HG03354 (cell line): ENCODE data around the gene WFDC6.
"Not testable (repeated sequence)": the region's sequence is repeated elsewhere in the genome, so short reads cannot be mapped to it uniquely, and the experiment has no call there.

Source experiments
- ATAC-seq: cut with Tn5 transposase; IDR thresholded peaks from one replicate; pipeline ENCODE4 v1.9.1; 2021; ENCODE audit warnings: mild to moderate bottlenecking; ENCODE audit not compliant: unreplicated experiment, poor library complexity, severe bottlenecking

WFDC6 gene

GRCh38 chr20:45539382-45539781, at the start of gene WFDC6:
TSS of gene WFDC6 (minus strand) at chr20:45539482. CDS start at chr20:45539407, 75 bp downstream.
- no peak for ATAC-seq

- no peak for ATAC-seq
These were observed 49.5 kb upstream of the WFDC6 start for GRCh38 chr20:45588800-45589199.

GRCh38 chr20:45585986-45586385, 46.7 kb upstream of the WFDC6 start:
- not testable (repeated sequence) for ATAC-seq

- not testable (repeated sequence) for ATAC-seq
These were observed 45.0 kb upstream of the WFDC6 start for GRCh38 chr20:45584294-45584693.

GRCh38 chr20:45583502-45583901, 44.2 kb upstream of the WFDC6 start:
- ATAC-seq: no peak

- ATAC-seq: no peak
These were observed 42.4 kb upstream of the WFDC6 start for GRCh38 chr20:45581702-45582101.

GRCh38 chr20:45579184-45579583, 39.9 kb upstream of the WFDC6 start, which contains the start of gene WFDC8:
TSS of gene WFDC8 (minus strand) at chr20:45579284. CDS start at chr20:45579247, 37 bp downstream.
- no peak for ATAC-seq

GRCh38 chr20:45578231-45578630, 38.9 kb upstream of the WFDC6 start:
- ATAC-seq: no peak

- ATAC-seq: no peak
These were observed 37.7 kb upstream of the WFDC6 start for GRCh38 chr20:45576995-45577394.

GRCh38 chr20:45575931-45576330, 36.6 kb upstream of the WFDC6 start:
- no peak for ATAC-seq

- ATAC-seq: not testable (repeated sequence)
These were observed 30.4 kb upstream of the WFDC6 start for GRCh38 chr20:45569650-45570049.

GRCh38 chr20:45564760-45565276, 25.5 kb upstream of the WFDC6 start:
- ATAC-seq: no peak

- no peak for ATAC-seq
These were observed 15.9 kb upstream of the WFDC6 start for GRCh38 chr20:45555198-45555597.

GRCh38 chr20:45552456-45552855, 13.2 kb upstream of the WFDC6 start:
- ATAC-seq: no peak

- ATAC-seq: no peak
These were observed 11.5 kb upstream of the WFDC6 start for GRCh38 chr20:45550765-45551164.

GRCh38 chr20:45548410-45548809, 9.1 kb upstream of the WFDC6 start:
- ATAC-seq: no peak

GRCh38 chr20:45547206-45547770, 8.0 kb upstream of the WFDC6 start, which contains the start of gene EPPIN:
TSS of gene EPPIN (minus strand) at chr20:45547401. CDS start at chr20:45547357, 44 bp downstream.
- no peak for ATAC-seq

- ATAC-seq: no peak
These were observed 6.6 kb upstream of the WFDC6 start for GRCh38 chr20:45545754-45546453.

- ATAC-seq: no peak
These were observed 6.1 kb upstream of the WFDC6 start for GRCh38 chr20:45545351-45545750.

GRCh38 chr20:45538209-45538799, 978 bp downstream of the WFDC6 start:
- no peak for ATAC-seq

- ATAC-seq: no peak
These were observed 12.0 kb downstream of the WFDC6 start for GRCh38 chr20:45527294-45527693.
